GM10248 (cell line): ENCODE data around the gene ETV4.

ENCODE experiments used
- CTCF ChIA-PET: fragments of 300-600 bp; sonication (Branson Sonifier 250); formaldehyde crosslinking; extraction: SDS; loops from one replicate; lab custom pipeline; 2021; ENCODE audit warnings: antibody characterized with exemption; lab: Yijun Ruan, JAX
- POLR2A ChIA-PET: fragments of 350-650 bp; sonication (Branson Sonifier 250); formaldehyde crosslinking; extraction: SDS; loops from one replicate; lab custom pipeline; 2020; ENCODE audit warnings: antibody characterized with exemption; lab: Yijun Ruan, JAX
- DNase-seq: peaks from one replicate; pipeline ENCODE4 v3.0.0; 2012; ENCODE audit errors: extremely low spot score
- TF ChIP-seq, protein P1 (sequence below): IDR thresholded peaks from 2 replicates; pipeline ENCODE4 v1.5.1; 2012; ENCODE audit warnings: mild to moderate bottlenecking, low read depth; ENCODE audit errors: extremely low read depth, missing control alignments, control extremely low read depth

The ETV4 gene

GRCh38 chr17:43479948-43480347 lies 66.2 kb downstream of the ETV4 start:
- no peak for DNase-seq
- POLR2A ChIA-PET, result no interaction called here
- CTCF ChIA-PET, result interaction anchor here (7.4 kb wide), 1 partner anchor 83 kb away, joined by 266 read pairs; the partner anchor contains the start of gene ARL4D
- TF ChIP-seq, protein P1, sequence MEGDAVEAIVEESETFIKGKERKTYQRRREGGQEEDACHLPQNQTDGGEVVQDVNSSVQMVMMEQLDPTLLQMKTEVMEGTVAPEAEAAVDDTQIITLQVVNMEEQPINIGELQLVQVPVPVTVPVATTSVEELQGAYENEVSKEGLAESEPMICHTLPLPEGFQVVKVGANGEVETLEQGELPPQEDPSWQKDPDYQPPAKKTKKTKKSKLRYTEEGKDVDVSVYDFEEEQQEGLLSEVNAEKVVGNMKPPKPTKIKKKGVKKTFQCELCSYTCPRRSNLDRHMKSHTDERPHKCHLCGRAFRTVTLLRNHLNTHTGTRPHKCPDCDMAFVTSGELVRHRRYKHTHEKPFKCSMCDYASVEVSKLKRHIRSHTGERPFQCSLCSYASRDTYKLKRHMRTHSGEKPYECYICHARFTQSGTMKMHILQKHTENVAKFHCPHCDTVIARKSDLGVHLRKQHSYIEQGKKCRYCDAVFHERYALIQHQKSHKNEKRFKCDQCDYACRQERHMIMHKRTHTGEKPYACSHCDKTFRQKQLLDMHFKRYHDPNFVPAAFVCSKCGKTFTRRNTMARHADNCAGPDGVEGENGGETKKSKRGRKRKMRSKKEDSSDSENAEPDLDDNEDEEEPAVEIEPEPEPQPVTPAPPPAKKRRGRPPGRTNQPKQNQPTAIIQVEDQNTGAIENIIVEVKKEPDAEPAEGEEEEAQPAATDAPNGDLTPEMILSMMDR, result no peak
